Measurements from ENCODE around the gene ARFGAP2.

ARFGAP2 gene

DNA sequence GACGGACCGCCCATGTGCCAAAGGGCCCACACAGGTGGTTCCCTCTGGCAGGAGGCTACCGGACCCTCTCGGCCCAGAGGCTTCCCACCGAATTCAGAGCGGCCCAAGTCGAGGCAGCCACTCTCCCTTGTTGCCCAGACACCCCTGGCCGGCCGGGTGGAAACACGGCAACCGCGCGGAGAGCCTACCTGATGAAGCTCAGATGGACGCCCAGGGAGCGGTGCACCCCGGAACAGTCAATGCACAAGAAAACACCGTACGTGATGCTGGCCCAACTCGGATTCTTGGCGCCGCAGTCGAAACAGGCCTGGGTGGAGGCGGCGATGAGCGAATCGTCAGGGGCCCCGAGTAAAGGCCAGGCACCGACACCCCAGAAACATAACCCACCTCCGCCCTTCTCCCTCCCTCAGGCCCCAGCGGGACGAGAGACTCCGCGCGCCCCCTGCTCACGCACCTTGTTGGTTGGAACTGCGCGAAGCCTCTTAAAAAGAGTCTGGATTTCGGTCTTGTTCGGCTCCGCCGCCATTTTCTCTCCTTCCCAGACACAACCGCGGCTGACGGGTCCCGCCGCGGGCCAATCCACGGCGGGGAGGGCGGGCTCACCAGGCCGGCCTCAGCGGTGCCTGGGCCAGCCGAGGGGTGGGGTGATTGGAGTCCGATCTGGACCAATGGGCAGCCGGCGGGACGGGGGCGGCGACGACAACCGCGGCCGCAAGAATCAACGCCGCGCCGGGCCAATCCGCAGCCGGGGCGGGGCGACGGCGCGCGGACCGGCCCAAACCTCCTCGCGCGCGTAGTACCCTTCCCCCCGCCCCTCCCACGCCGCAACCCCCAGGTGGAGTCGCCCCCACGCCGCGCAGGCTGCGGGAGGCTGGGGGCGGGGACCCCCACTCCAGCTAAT lies at the start of gene ARFGAP2:
Gene ARFGAP2, minus strand, starts transcription at position 552 of the 901 bp plus-strand sequence. Its CDS starts 26 bp downstream, at position 526.
- H3K36me3 ChIP-seq (ENCODE audit: control insufficient read depth in 2 of 2, insufficient read depth in 1 of 2, low read length in 2 of 2): peaks cover 0 to 71% of the 10 kb centered on the region in 2 experiments; a peak in 1 of 3 replicates
- H3K27ac ChIP-seq (ENCODE audit: extremely low read depth, low read depth, low read length): peak within 1 kb of the TSS; percentile 70
- no peaks in the 10 kb centered on the region for H3K9me3 ChIP-seq (ENCODE audit: control insufficient read depth, insufficient read depth, low read depth, low read length)
- peak within 1 kb of the TSS; percentile 97 for H3K4me3 ChIP-seq (ENCODE audit: low read depth, low read length)
- POLR2A ChIA-PET: interaction anchor here (1.7 to 4.4 kb wide), 3 partner anchors 39 to 72 kb away, joined by 3 to 45 read pairs (median 6); partner anchors contain the start of genes ACP2 and DDB2
- no peaks in the 10 kb centered on the region for H3K4me1 ChIP-seq (ENCODE audit: control insufficient read depth, insufficient read depth, low read length)
- CTCF ChIA-PET: interaction anchor here (0.6 to 4.0 kb wide), 12 partner anchors 12 to 648 kb away, joined by 3 to 25 read pairs (median 6); partner anchors contain the start of gene ACP2
- 0 out of 2 replicates have a peak, but pooled peaks have one; percentile 47 for TF ChIP-seq ZNF335 (tag by site-specific recombination; conservative IDR thresholded peaks at IDR 0.05)
- no peak for TF ChIP-seq SALL2 (tag by site-specific recombination; IDR thresholded peaks at IDR 0.05; ENCODE audit: borderline replicate concordance)
- TF ChIP-seq ZXDB (tag by site-specific recombination; IDR thresholded peaks at IDR 0.05): peak; percentile 47; the same call in 1 of the 2 replicates
- no peak for TF ChIP-seq MZF1 (tag by site-specific recombination; IDR thresholded peaks at IDR 0.05; ENCODE audit: borderline replicate concordance)
- TF ChIP-seq ZNF561 (tag by site-specific recombination; IDR thresholded peaks at IDR 0.05; ENCODE audit: borderline replicate concordance): no peak
- TF ChIP-seq ZNF2 (tag by site-specific recombination; IDR thresholded peaks at IDR 0.05): 0 out of 2 replicates have a peak, but pooled peaks have one; percentile 16
- peak; percentile 87 for TF ChIP-seq ZNF76 (tag by site-specific recombination; IDR thresholded peaks at IDR 0.05; ENCODE audit: borderline replicate concordance, low read depth)
- TF ChIP-seq OVOL3 (tag by site-specific recombination; IDR thresholded peaks at IDR 0.05): peak; percentile 50; the same call in 1 of the 2 replicates
- TF ChIP-seq SCRT2 (tag by site-specific recombination; IDR thresholded peaks at IDR 0.05): 0 out of 2 replicates have a peak, but pooled peaks have one; percentile 18
- peak; percentile 91 for TF ChIP-seq KLF10 (tag by site-specific recombination; IDR thresholded peaks at IDR 0.05)
- TF ChIP-seq, protein P1, sequence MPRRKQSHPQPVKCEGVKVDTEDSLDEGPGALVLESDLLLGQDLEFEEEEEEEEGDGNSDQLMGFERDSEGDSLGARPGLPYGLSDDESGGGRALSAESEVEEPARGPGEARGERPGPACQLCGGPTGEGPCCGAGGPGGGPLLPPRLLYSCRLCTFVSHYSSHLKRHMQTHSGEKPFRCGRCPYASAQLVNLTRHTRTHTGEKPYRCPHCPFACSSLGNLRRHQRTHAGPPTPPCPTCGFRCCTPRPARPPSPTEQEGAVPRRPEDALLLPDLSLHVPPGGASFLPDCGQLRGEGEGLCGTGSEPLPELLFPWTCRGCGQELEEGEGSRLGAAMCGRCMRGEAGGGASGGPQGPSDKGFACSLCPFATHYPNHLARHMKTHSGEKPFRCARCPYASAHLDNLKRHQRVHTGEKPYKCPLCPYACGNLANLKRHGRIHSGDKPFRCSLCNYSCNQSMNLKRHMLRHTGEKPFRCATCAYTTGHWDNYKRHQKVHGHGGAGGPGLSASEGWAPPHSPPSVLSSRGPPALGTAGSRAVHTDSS (tag by site-specific recombination; IDR thresholded peaks at IDR 0.05): no peak
- no peak for TF ChIP-seq ZNF558 (tag by site-specific recombination; IDR thresholded peaks at IDR 0.05)
- TF ChIP-seq SP3 (tag by site-specific recombination; IDR thresholded peaks at IDR 0.05): peak; percentile 48
- no peak for TF ChIP-seq ZNF112 (tag by site-specific recombination; IDR thresholded peaks at IDR 0.05)
- TF ChIP-seq, protein P2, sequence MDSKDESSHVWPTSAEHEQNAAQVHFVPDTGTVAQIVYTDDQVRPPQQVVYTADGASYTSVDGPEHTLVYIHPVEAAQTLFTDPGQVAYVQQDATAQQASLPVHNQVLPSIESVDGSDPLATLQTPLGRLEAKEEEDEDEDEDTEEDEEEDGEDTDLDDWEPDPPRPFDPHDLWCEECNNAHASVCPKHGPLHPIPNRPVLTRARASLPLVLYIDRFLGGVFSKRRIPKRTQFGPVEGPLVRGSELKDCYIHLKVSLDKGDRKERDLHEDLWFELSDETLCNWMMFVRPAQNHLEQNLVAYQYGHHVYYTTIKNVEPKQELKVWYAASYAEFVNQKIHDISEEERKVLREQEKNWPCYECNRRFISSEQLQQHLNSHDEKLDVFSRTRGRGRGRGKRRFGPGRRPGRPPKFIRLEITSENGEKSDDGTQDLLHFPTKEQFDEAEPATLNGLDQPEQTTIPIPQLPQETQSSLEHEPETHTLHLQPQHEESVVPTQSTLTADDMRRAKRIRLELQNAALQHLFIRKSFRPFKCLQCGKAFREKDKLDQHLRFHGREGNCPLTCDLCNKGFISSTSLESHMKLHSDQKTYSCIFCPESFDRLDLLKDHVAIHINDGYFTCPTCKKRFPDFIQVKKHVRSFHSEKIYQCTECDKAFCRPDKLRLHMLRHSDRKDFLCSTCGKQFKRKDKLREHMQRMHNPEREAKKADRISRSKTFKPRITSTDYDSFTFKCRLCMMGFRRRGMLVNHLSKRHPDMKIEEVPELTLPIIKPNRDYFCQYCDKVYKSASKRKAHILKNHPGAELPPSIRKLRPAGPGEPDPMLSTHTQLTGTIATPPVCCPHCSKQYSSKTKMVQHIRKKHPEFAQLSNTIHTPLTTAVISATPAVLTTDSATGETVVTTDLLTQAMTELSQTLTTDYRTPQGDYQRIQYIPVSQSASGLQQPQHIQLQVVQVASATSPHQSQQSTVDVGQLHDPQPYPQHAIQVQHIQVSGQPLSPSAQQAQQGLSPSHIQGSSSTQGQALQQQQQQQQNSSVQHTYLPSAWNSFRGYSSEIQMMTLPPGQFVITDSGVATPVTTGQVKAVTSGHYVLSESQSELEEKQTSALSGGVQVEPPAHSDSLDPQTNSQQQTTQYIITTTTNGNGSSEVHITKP (tag by site-specific recombination; IDR thresholded peaks at IDR 0.05): peak; percentile 65
- TF ChIP-seq ZNF707 (tag by site-specific recombination; IDR thresholded peaks at IDR 0.05): no peak
- no peak for TF ChIP-seq ZNF768 (tag by site-specific recombination; IDR thresholded peaks at IDR 0.05)
- TF ChIP-seq ZFP37 (tag by site-specific recombination; IDR thresholded peaks at IDR 0.05): no peak
- TF ChIP-seq, protein P3, sequence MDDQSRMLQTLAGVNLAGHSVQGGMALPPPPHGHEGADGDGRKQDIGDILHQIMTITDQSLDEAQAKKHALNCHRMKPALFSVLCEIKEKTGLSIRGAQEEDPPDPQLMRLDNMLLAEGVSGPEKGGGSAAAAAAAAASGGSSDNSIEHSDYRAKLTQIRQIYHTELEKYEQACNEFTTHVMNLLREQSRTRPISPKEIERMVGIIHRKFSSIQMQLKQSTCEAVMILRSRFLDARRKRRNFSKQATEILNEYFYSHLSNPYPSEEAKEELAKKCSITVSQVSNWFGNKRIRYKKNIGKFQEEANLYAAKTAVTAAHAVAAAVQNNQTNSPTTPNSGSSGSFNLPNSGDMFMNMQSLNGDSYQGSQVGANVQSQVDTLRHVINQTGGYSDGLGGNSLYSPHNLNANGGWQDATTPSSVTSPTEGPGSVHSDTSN (CRISPR knock-in tag; IDR thresholded peaks at IDR 0.05): peak; percentile 56; the same call in 1 of the 2 replicates
- TF ChIP-seq ZNF654 (tag by site-specific recombination; IDR thresholded peaks at IDR 0.05; ENCODE audit: low read depth): no peak
- no peak for TF ChIP-seq ZNF248 (tag by site-specific recombination; IDR thresholded peaks at IDR 0.05)
- TF ChIP-seq ZNF184 (tag by site-specific recombination; IDR thresholded peaks at IDR 0.05): no peak
- no peak for TF ChIP-seq ZNF211 (tag by site-specific recombination; IDR thresholded peaks at IDR 0.05; ENCODE audit: low read depth)
- TF ChIP-seq ZNF529 (tag by site-specific recombination; IDR thresholded peaks at IDR 0.05; ENCODE audit: insufficient replicate concordance): no peak
- TF ChIP-seq EGR2 (tag by site-specific recombination; IDR thresholded peaks at IDR 0.05; ENCODE audit: low read depth): peak; percentile 84
- TF ChIP-seq YY2 (tag by site-specific recombination; IDR thresholded peaks at IDR 0.05): peak; percentile 79
- TF ChIP-seq ZFHX2 (tag by site-specific recombination; conservative IDR thresholded peaks at IDR 0.05): peak; percentile 96
- no peak for TF ChIP-seq ZNF621 (tag by site-specific recombination; IDR thresholded peaks at IDR 0.05)
- no peak for TF ChIP-seq ZNF354C (tag by site-specific recombination; IDR thresholded peaks at IDR 0.05; ENCODE audit: borderline replicate concordance, low read depth)

Data from HEK293 (cell line).